Peyer's patch (tissue), 4 donors: Measurements from ENCODE around the gene HJURP.

Experiments
- POLR2A ChIP-seq, 2 donors: fragments of 450-650 bp; IDR thresholded peaks; one replicate each; pipeline ENCODE4 v1.5.1; 2017; ENCODE audit warnings: antibody characterized with exemption in 2 of 2, mild to moderate bottlenecking in 2 of 2, moderate library complexity in 2 of 2
- TF ChIP-seq, protein P1 (sequence below), 6 experiments: fragments of 450-650 bp in 4 of 6; fragments of 200-600 bp in 2 of 6; sonication (generic) in 1 of 6; IDR thresholded peaks; one replicate each; pipeline ENCODE4 v1.5.1; 2017 to 2019; ENCODE audit warnings: antibody characterized with exemption in 6 of 6, mild to moderate bottlenecking in 3 of 6, moderate library complexity in 1 of 6

DNA sequence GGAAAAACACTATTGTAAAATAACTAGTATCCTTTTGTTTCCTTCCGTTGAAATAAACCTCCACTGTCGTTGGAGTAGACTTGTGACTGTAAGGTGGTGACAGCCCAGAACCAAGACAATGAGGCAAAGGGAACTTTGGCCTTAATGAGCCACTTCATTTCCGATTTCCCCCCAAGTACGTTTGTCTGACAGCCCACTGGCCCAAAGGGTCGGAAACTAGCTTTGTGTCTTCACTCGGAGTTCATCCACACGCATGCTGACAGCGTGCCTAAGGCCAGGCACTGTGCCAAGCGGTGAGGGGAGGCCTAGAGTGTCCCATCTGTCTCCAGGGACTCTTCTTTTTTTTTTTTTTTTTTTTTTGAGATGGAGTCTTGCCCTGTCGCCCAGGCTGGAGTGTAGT is 21.0 kb downstream of the HJURP start:
- no peak for TF ChIP-seq POLR2A (IDR thresholded peaks at IDR 0.05)
- TF ChIP-seq, protein P1, sequence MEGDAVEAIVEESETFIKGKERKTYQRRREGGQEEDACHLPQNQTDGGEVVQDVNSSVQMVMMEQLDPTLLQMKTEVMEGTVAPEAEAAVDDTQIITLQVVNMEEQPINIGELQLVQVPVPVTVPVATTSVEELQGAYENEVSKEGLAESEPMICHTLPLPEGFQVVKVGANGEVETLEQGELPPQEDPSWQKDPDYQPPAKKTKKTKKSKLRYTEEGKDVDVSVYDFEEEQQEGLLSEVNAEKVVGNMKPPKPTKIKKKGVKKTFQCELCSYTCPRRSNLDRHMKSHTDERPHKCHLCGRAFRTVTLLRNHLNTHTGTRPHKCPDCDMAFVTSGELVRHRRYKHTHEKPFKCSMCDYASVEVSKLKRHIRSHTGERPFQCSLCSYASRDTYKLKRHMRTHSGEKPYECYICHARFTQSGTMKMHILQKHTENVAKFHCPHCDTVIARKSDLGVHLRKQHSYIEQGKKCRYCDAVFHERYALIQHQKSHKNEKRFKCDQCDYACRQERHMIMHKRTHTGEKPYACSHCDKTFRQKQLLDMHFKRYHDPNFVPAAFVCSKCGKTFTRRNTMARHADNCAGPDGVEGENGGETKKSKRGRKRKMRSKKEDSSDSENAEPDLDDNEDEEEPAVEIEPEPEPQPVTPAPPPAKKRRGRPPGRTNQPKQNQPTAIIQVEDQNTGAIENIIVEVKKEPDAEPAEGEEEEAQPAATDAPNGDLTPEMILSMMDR (IDR thresholded peaks at IDR 0.05): no peak
